HepG2 (cell line): ENCODE results near the gene MAPK6. TPM values are rescaled to one million over a fixed set of nuclear protein-coding genes. Genes with fewer than 3 reads are reported as not detected.

Experiments
- ATRX ChIP-seq: sonication (generic); formaldehyde crosslinking; IDR thresholded peaks from 2 replicates; pipeline ENCODE4 v1.4.0; 2020; ENCODE audit warnings: missing genetic modification reagents, borderline replicate concordance
- BATF2 ChIP-seq: sonication (generic); formaldehyde crosslinking; IDR thresholded peaks from 2 replicates; pipeline ENCODE4 v1.8.0; 2022; ENCODE audit warnings: mild to moderate bottlenecking, missing genetic modification reagents, moderate library complexity
- CREM ChIP-seq, 2 experiments: sonication (generic) in 1 of 2; formaldehyde crosslinking in 1 of 2; IDR thresholded peaks; 2 replicates each; pipeline versions ENCODE4 v1.4.0 to v1.6.1; 2016 to 2020; ENCODE audit warnings: antibody characterized with exemption in 1 of 2, mild to moderate bottlenecking in 1 of 2, missing genetic modification reagents in 1 of 2
- CSRNP1 ChIP-seq: sonication (generic); formaldehyde crosslinking; IDR thresholded peaks from 2 replicates; pipeline ENCODE4 v1.8.1; 2023; ENCODE audit warnings: mild to moderate bottlenecking, missing genetic modification reagents
- ELF4 ChIP-seq: sonication (generic); formaldehyde crosslinking; IDR thresholded peaks from 2 replicates; pipeline ENCODE4 v1.5.0; 2020; ENCODE audit warnings: missing genetic modification reagents, mild to moderate bottlenecking, moderate library complexity, borderline replicate concordance
- GABPB1 ChIP-seq: IDR thresholded peaks from 2 replicates; pipeline ENCODE4 v1.6.1; 2016; ENCODE audit warnings: mild to moderate bottlenecking, missing genetic modification reagents, moderate library complexity, missing compliant biosample characterization
- JUN ChIP-seq: sonication (generic); formaldehyde crosslinking; IDR thresholded peaks from 2 replicates; pipeline ENCODE4 v1.4.0; 2020; ENCODE audit warnings: mild to moderate bottlenecking, missing genetic modification reagents
- JUND ChIP-seq: sonication (generic); formaldehyde crosslinking; IDR thresholded peaks from 2 replicates; pipeline ENCODE4 v1.8.0; 2022; ENCODE audit warnings: mild to moderate bottlenecking, missing genetic modification reagents
- MED13 ChIP-seq: sonication (generic); formaldehyde crosslinking; IDR thresholded peaks from 2 replicates; pipeline ENCODE4 v1.5.0; 2020; ENCODE audit warnings: missing genetic modification reagents
- NFATC3 ChIP-seq: sonication (generic); formaldehyde crosslinking; IDR thresholded peaks from 2 replicates; pipeline ENCODE4 v1.5.1; 2020; ENCODE audit warnings: mild to moderate bottlenecking, missing genetic modification reagents
- NFE2L1 ChIP-seq: sonication (generic); formaldehyde crosslinking; IDR thresholded peaks from 2 replicates; pipeline ENCODE4 v1.4.0; 2020; ENCODE audit warnings: missing genetic modification reagents, mild to moderate bottlenecking, borderline replicate concordance
- ZFP62 ChIP-seq: sonication (generic); formaldehyde crosslinking; IDR thresholded peaks from 2 replicates; pipeline ENCODE4 v1.4.0; 2020; ENCODE audit warnings: missing genetic modification reagents
- ZFP91 ChIP-seq: sonication (generic); formaldehyde crosslinking; IDR thresholded peaks from 2 replicates; pipeline ENCODE4 v1.9.0; 2022; ENCODE audit warnings: missing genetic modification reagents, mild to moderate bottlenecking, borderline replicate concordance
- ZNF274 ChIP-seq: sonication (generic); formaldehyde crosslinking; IDR thresholded peaks from 2 replicates; pipeline ENCODE4 v1.5.1; 2020; ENCODE audit warnings: mild to moderate bottlenecking, missing genetic modification reagents
- ZNF609 ChIP-seq: sonication (generic); formaldehyde crosslinking; IDR thresholded peaks from 2 replicates; pipeline ENCODE4 v1.4.0; 2020; ENCODE audit warnings: mild to moderate bottlenecking, missing genetic modification reagents, borderline replicate concordance
- ZNF800 ChIP-seq: sonication (generic); formaldehyde crosslinking; IDR thresholded peaks from 2 replicates; pipeline ENCODE4 v1.4.0; 2020; ENCODE audit warnings: missing genetic modification reagents
- polyA plus RNA-seq, 8 experiments: library from polyadenylated mRNA; depleted of rRNA in 3 of 8; stranded (reverse) in 7 of 8; unstranded in 1 of 8; fragments of >200 nt; fragmentation: Illumina TruSeq in 4 of 8; extraction: Trizol in 4 of 8; gene quantifications; 2 replicates each; pipeline versions ENCODE4 v1.2.1 to v1.2.3, GENCODE V29; 2011 to 2016; ENCODE audit warnings: low read depth in 4 of 8, missing spikeins in 1 of 8, mixed read lengths in 1 of 8; ENCODE audit not compliant: insufficient read depth in 1 of 8
- total RNA-seq, 5 experiments: library from RNA; depleted of rRNA; stranded (reverse); fragments of >200 nt; fragmentation: Illumina TruSeq; extraction: Trizol; gene quantifications; 2 replicates each; pipeline ENCODE4 v1.2.3, GENCODE V29; 2016; ENCODE audit warnings: low read depth in 1 of 5

The MAPK6 gene
- total and polyA plus RNA-seq, 2 of the 13 experiments (the other 11 are each of a cell fraction or from before 2014, with no cell fraction given) = 89.5 to 99.7 TPM

- TF ChIP-seq ZNF609 (CRISPR knock-in tag) (peak; percentile 85), ZNF274 (CRISPR knock-in tag) (peak; percentile 98), GABPB1 (CRISPR knock-in tag) (peak; percentile 83; the same call in 1 of the 2 replicates), ZFP62 (CRISPR knock-in tag) (no peak), CREM (IDR thresholded peaks at IDR 0.05) (peak; percentile 42; the same call in 1 of the 2 replicates), CREM (CRISPR knock-in tag; IDR thresholded peaks at IDR 0.05) (no peak), ZFP91 (CRISPR knock-in tag) (peak; percentile 54; the same call in 1 of the 2 replicates), ELF4 (0 out of 2 replicates have a peak, but pooled peaks have one; percentile 33), BATF2 (CRISPR knock-in tag) (peak; percentile 96), JUND (CRISPR knock-in tag) (no peak), ZNF800 (CRISPR knock-in tag) (no peak; the same call in 1 of the 2 replicates), CSRNP1 (peak; percentile 84; the same call in 1 of the 2 replicates), JUN (CRISPR knock-in tag) (peak; percentile 53; the same call in 1 of the 2 replicates), NFATC3 (CRISPR knock-in tag) (no peak; the same call in none of the 2 replicates), ATRX (no peak), MED13 (peak; percentile 82; the same call in 1 of the 2 replicates), NFE2L1 (peak; percentile 36; the same call in 1 of the 2 replicates)
These were observed at the start of gene MAPK6 (continued) for GRCh38 chr15:52018693-52019393.
